Medulla oblongata (tissue), 1 donor: ENCODE measurements around the gene HDGFL3.
A peak's percentile ranks its signal among the peaks of the same experiment; 100 is the strongest.
"Not testable (repeated sequence)": the region's sequence is repeated elsewhere in the genome, so short reads cannot be mapped to it uniquely, and the experiment has no call there.

Experiments used
- DNase-seq: peaks from one replicate; pipeline ENCODE4 v3.0.0-alpha.2; 2015; ENCODE audit errors: extremely low spot score

HDGFL3 gene

DNA sequence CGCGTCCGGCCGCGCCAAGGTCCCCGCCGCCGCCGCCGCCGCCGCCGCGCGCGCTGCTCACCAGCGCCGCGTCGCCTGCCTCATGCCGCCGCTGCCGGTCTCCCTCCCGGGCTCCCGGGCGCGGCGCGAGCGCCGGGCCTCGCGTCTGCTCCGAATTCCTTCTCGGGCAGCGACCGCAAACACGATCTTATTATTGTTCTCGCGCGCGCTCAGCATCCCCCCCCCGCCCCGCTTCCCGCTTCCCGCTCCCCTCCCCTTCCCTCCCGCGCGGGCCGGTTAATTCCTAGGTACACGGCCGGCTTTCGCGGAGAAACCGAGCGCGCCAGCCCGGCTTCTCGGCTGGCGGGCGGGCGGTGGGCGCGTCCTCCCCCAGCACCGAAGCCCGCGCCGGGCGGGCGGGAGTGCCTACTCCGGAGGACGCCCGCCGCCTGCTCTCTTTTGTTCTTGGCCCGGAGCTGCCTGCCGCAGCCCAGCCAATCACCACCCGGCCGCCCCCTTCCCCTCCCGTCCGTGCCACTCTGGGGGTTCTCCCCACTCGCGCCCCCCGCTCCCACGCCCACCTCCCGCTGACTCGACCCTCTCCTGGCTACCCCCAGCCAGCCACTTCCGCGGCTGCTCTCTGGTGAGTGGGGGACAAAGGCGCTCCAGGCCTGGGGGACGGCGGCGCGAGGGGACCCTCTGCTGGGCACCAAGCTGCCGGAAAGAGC is at the start of gene HDGFL3:
Gene HDGFL3, minus strand, starts transcription at position 164 of the 707 bp plus-strand sequence. CDS start 409 bp downstream, outside the sequence.
- peak; percentile 42 for DNase-seq

- DNase-seq: no peak
Observed at GRCh38 chr15:83250781-83251180, 43.2 kb upstream of the HDGFL3 start.

- DNase-seq: no peak
Observed at GRCh38 chr15:83249030-83249343, 41.4 kb upstream of the HDGFL3 start.

GRCh38 chr15:83248151-83249029 is 40.8 kb upstream of the HDGFL3 start:
- peak; percentile 87 for DNase-seq

GRCh38 chr15:83243634-83244033 is 36.0 kb upstream of the HDGFL3 start:
- no peak for DNase-seq

DNA sequence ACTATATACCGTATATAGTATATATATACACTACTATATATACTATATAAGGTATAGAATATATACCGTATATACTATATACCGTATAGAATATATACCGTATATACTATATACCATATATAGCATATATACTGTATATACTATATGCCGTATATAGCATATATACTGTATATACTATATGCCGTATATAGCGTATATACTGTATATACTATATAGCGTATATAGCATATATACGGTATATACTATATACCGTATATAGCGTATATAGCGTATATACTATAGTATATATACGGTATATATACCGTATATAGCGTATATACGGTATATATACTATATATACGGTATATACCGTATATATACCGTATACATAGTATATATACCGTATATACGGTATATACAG is 22.6 kb upstream of the HDGFL3 start:
- DNase-seq: no peak

DNA sequence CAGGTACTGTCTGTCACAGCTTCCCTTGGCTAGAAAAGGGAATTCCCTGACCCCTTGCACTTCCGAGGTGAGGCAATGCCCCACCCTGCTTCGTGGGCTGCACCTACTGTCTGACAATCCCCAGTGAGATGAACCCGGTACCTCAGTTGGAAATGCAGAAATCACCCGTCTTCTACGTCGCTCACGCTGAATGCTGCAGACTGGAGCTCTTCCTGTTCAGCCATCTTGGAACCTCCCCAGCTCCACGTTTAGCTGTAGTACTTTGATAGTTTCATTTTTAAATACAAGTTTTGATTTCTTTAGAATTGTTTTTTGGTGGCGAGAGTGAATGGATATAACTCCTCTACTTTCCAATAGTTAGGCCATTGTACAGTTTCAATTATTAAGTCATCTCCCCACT is 17.8 kb upstream of the HDGFL3 start:
- no peak for DNase-seq

- not testable (repeated sequence) for DNase-seq
Observed at GRCh38 chr15:83221781-83222180, 14.2 kb upstream of the HDGFL3 start.

- DNase-seq: no peak
Observed at GRCh38 chr15:83219026-83219425, 11.4 kb upstream of the HDGFL3 start.

DNA sequence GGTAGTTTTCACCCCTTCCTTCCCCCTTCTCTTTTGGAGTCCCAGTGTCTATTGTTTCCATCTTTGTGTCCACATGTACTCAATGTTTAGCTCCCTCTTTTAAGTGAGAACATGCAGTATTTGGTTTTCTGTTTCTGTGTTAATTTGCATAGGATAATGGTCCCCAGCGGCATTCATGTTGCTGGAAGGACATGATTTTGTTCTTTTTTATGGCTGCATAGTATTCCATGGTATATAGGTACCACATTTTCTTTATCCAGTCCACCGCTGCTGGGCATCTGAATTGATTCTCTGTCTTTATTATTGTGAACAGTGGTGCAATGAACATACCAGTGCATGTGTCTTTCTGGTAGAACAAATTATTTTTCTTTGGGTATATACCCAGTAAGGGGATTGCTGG is 7.7 kb upstream of the HDGFL3 start:
- no peak for DNase-seq

DNA sequence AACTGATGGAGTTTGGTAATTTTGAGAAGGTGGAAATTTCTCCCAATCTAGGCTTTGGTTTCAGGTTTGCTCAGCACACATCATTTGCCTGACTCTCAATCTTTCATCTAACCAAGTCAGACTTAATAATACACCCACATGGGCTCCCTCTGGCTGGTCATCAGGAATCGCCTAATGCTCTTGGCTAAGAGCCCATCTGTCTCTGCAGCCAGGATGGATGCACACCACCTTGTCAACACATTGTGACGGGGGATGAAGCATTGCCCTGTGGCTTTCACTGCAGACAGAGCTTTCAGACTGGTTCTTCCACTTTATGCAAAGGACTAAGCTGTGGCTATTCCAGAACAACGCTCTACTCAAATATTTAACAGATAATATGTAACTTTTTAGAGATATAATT is 3.0 kb upstream of the HDGFL3 start:
- no peak for DNase-seq

DNA sequence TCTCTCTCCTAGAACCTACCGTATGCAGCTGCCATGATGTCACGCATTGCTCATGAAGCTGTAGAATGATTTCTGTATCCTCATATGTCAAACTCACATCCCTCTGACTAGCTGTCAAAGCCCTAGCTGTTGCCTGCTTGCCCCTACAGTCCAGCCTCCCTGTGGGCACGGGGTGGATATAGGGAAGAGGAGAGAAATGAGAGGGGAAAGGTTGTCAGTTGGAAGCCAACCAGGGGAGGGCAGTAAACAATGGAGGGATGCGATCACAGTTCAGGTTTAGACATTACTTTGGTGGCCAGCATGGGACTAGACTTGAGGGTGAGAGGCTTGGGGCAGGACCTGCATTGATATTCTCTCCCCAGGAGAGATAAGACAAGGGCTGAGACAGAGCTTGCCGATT is 1.7 kb upstream of the HDGFL3 start:
- DNase-seq: no peak

DNA sequence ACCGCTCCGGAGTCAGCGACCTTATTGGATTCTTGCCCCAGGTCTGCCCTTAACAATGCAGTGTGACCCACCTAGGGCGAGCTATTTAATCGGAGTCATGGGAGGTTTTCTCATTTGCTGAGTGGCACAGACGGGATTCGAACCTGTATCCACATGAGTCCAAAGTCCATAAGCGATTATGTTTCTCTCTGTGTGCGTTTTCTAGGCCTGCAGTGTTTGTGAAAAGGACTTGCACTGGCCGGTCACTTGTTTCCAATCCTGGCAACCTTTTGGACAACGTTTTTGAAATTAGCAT is 691 bp upstream of the HDGFL3 start:
- DNase-seq: peak; percentile 21

DNA sequence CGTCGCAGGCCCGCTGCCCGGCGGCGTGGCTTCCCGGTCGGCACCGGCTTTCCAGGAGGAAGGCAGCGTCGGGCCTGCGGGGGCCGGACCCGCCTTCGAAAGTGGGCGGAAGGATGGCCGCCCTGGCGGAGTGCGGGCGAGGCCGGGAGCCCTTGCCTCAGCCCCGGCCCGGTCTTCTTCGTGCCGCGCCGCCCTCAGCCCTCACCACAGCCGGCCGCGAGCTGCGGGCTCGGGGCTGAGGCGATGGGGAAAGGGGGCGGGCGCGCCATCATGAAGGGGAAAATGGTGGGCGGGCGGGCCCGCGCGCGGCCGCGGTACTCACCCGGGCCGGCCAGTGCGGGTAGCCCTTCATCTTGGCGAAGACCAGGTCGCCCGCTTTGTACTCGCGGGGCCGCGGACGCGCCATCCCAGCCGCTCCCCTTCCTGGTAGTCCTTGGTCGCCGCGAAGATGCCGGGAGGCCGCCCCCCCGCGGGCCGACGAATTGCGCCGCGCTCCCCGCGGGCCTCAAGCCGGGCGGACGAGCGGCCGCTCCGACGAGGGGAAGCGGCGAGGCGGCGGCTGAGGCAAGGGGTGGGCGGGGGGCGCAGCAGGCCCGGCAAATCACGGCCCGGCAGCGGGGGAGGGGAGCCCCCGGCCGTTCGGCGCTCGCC is 489 bp downstream of the HDGFL3 start:
- DNase-seq: peak; percentile 7

- peak; percentile 14 for DNase-seq
Observed at GRCh38 chr15:83206526-83207008, 1.1 kb downstream of the HDGFL3 start.

GRCh38 chr15:83205725-83206324 is 1.8 kb downstream of the HDGFL3 start:
- DNase-seq: peak; percentile 22

- no peak for DNase-seq
Observed at GRCh38 chr15:83204697-83205096, 2.9 kb downstream of the HDGFL3 start.

GRCh38 chr15:83203543-83203942 is 4.1 kb downstream of the HDGFL3 start:
- DNase-seq: no peak

- DNase-seq: no peak
Observed at GRCh38 chr15:83200589-83200988, 7.0 kb downstream of the HDGFL3 start.

GRCh38 chr15:83200162-83200561 is 7.5 kb downstream of the HDGFL3 start:
- DNase-seq: no peak

DNA sequence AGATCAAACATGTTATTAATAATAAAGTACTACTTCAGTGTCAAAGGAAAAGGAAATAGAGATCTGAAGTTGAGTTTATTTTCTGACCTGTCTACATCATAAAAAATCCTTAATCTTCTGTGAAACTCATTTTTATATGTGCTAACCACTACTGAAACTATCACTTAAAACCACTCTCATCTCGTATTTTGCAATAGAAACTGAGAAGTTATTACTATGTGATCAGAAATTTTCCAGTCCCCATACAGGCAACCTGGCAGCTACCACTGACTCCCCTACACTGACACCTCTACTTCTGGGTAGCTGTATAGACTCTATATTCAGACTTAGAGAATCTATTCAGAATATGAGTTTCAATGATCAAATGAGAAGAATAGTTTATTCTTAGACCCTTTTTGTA is 8.3 kb downstream of the HDGFL3 start:
- DNase-seq: no peak

GRCh38 chr15:83198476-83198875 is 9.1 kb downstream of the HDGFL3 start:
- no peak for DNase-seq
